IPS DF 19.7 (cell line): ENCODE results near the gene LETM1.

Experiments used
- DNase-seq: peaks from one replicate; pipeline ENCODE4 v3.0.0-alpha.2; 2013; ENCODE audit warnings: low read depth, low spot score

The LETM1 gene

GRCh38 chr4:1856071-1856942, at the start of gene LETM1:
LETM1 (minus strand) TSS chr4:1856156; CDS start chr4:1855950, 206 bp downstream.
- DNase-seq = peak; percentile 81

GRCh38 chr4:1904042-1904441, 48.1 kb upstream of the LETM1 start:
- no peak for DNase-seq

GRCh38 chr4:1903035-1903434, 47.1 kb upstream of the LETM1 start:
- no peak for DNase-seq

GRCh38 chr4:1902243-1902642, 46.3 kb upstream of the LETM1 start:
- no peak for DNase-seq

GRCh38 chr4:1901127-1901526, 45.2 kb upstream of the LETM1 start:
- DNase-seq = no peak

- no peak for DNase-seq
Observed at GRCh38 chr4:1900624-1901023, 44.7 kb upstream of the LETM1 start.

GRCh38 chr4:1900087-1900433, 44.1 kb upstream of the LETM1 start:
- no peak for DNase-seq

- DNase-seq = peak; percentile 60
Observed at GRCh38 chr4:1899149-1900086, 43.5 kb upstream of the LETM1 start.

- no peak for DNase-seq
Observed at GRCh38 chr4:1898681-1899080, 42.7 kb upstream of the LETM1 start.

GRCh38 chr4:1898007-1898406, 42.1 kb upstream of the LETM1 start:
- no peak for DNase-seq

- no peak for DNase-seq
Observed at GRCh38 chr4:1896658-1896991, 40.7 kb upstream of the LETM1 start.

- DNase-seq = no peak
Observed at GRCh38 chr4:1895971-1896657, 40.2 kb upstream of the LETM1 start.

- DNase-seq = no peak
Observed at GRCh38 chr4:1890979-1891570, 35.1 kb upstream of the LETM1 start.

GRCh38 chr4:1887052-1887451, 31.1 kb upstream of the LETM1 start:
- no peak for DNase-seq

GRCh38 chr4:1885414-1885813, 29.5 kb upstream of the LETM1 start:
- no peak for DNase-seq

GRCh38 chr4:1883583-1883982, 27.6 kb upstream of the LETM1 start:
- no peak for DNase-seq

- DNase-seq = no peak
Observed at GRCh38 chr4:1882850-1883271, 26.9 kb upstream of the LETM1 start.

- no peak for DNase-seq
Observed at GRCh38 chr4:1880332-1880731, 24.4 kb upstream of the LETM1 start.

- DNase-seq = no peak
Observed at GRCh38 chr4:1879485-1879884, 23.5 kb upstream of the LETM1 start.

- no peak for DNase-seq
Observed at GRCh38 chr4:1874201-1874600, 18.2 kb upstream of the LETM1 start.

- no peak for DNase-seq
Observed at GRCh38 chr4:1873776-1874175, 17.8 kb upstream of the LETM1 start.

- no peak for DNase-seq
Observed at GRCh38 chr4:1873291-1873690, 17.3 kb upstream of the LETM1 start.
